Measurements from ENCODE around the gene TNFRSF12A. TPM values are rescaled to one million over a fixed set of nuclear protein-coding genes. Genes with fewer than 3 reads are reported as not detected.

TNFRSF12A gene
- total and polyA plus RNA-seq, 9 of the 15 experiments (the other 6 are each of a cell fraction or from before 2014, with no cell fraction given): 0.41 to 61.8 (median 26.5) TPM

DNA sequence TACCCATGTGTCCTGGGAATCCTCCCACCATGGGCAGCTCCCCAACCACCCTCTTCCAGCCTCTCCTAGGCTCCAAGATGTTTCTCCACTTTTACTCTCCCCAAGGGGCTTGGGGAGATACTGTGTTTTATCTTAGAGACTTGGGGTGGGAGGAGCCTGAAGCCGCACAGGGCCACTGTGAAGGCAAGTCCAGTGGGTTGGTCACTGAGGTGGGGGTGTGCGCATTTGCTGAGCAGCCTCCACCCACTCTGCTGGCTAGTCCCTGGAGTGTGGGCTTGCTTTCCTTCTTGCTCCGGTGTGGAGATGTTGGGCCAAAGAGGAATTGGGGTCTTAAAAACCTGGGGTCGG lies 11.5 kb upstream of the TNFRSF12A start:
- peak; percentile 64 to 92 (median 74) for DNase-seq (ENCODE audit: extremely low read depth in 1 of 4, low spot score in 3 of 4)
- peak overlapping the region; percentile 90 for H3K27ac ChIP-seq (ENCODE audit: extremely low read depth, low read depth, low read length)
- H3K27me3 ChIP-seq (ENCODE audit: control insufficient read depth in 2 of 2, insufficient read depth in 2 of 2, low read length in 2 of 2): no peaks in the 10 kb centered on the region
- in situ Hi-C loops (cut with MboI): no loop called here
- H3K79me2 ChIP-seq (ENCODE audit: control insufficient read depth, insufficient read depth, low read length): peaks cover 22% of the 10 kb centered on the region
- POLR2A ChIA-PET: interaction anchor here (0.6 to 3.2 kb wide), 5 partner anchors 11 to 494 kb away, joined by 3 to 29 read pairs (median 5); partner anchors contain the start of genes HCFC1R1, THOC6 and TNFRSF12A
- H2AFZ ChIP-seq (ENCODE audit: low read depth, low read length): peak overlapping the region; percentile 73
- H3K36me3 ChIP-seq (ENCODE audit: control insufficient read depth, insufficient read depth, low read length): peaks cover 3% of the 10 kb centered on the region; the same call in 2 of the 3 replicates
- H3K9me1 ChIP-seq (ENCODE audit: control insufficient read depth, insufficient read depth, low read length): no peaks in the 10 kb centered on the region
- intact Hi-C loops (cut with micrococcal nuclease): loop anchor here (1.0 kb wide), 1 partner anchor 12 kb away; the partner anchor contains the start of gene TNFRSF12A
- no peaks in the 10 kb centered on the region for H3K9me3 ChIP-seq (replicated peaks; ENCODE audit: control insufficient read depth, insufficient read depth, low read depth, low read length)
- CTCF ChIA-PET (ENCODE audit: low intra/inter-chr PET ratio): no interaction called here
- peak overlapping the region; percentile 8; the same call in 1 of the 2 replicates for H3K4me3 ChIP-seq
- FAIRE-seq: peak; percentile 97
- peak; percentile 67 for ATAC-seq
- BruUV-seq (replicated peaks): no TSS peak
- H3K4me2 ChIP-seq (ENCODE audit: insufficient read depth, low read length): peak overlapping the region; percentile 90
- peaks cover 39 to 73% of the 10 kb centered on the region in 2 experiments for H3K4me1 ChIP-seq (replicated peaks in 1 of 2; ENCODE audit: control insufficient read depth in 2 of 2, insufficient read depth in 2 of 2, low read length in 2 of 2)
- WGBS (ENCODE audit: insufficient coverage, low coverage, missing lambda C conversion rate): 2% methylated on average over 4 of the region's 4 CpGs
- peak overlapping the region; percentile 78 to 90 for H3K9ac ChIP-seq (ENCODE audit: insufficient read depth in 1 of 2, low read depth in 2 of 2, low read length in 2 of 2)
- H4K20me1 ChIP-seq (replicated peaks; ENCODE audit: control insufficient read depth, insufficient read depth, low read length): no peaks in the 10 kb centered on the region
- TF ChIP-seq POLR2AphosphoS5 (IDR thresholded peaks at IDR 0.05; ENCODE audit: control insufficient read depth, insufficient read depth, low read depth, low read length): no peak
- no peak for TF ChIP-seq MGA (IDR thresholded peaks at IDR 0.05)
- TF ChIP-seq, protein P1, sequence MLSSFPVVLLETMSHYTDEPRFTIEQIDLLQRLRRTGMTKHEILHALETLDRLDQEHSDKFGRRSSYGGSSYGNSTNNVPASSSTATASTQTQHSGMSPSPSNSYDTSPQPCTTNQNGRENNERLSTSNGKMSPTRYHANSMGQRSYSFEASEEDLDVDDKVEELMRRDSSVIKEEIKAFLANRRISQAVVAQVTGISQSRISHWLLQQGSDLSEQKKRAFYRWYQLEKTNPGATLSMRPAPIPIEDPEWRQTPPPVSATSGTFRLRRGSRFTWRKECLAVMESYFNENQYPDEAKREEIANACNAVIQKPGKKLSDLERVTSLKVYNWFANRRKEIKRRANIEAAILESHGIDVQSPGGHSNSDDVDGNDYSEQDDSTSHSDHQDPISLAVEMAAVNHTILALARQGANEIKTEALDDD (IDR thresholded peaks at IDR 0.05): peak; percentile 60
- TF ChIP-seq PTRF (tag; IDR thresholded peaks at IDR 0.05): no peak
- TF ChIP-seq NCOA6 (IDR thresholded peaks at IDR 0.05): no peak
- TF ChIP-seq TEAD2 (tag; IDR thresholded peaks at IDR 0.05): no peak
- no peak for TF ChIP-seq XRCC5 (IDR thresholded peaks at IDR 0.05; ENCODE audit: low read depth, low read length)
- peak; percentile 56; the same call in 1 of the 2 replicates for TF ChIP-seq JUND (IDR thresholded peaks at IDR 0.05; ENCODE audit: borderline replicate concordance, low read depth, low read length)
- no peak; the same call in 2 of the 3 replicates for TF ChIP-seq JUND (tag; IDR thresholded peaks at IDR 0.05; ENCODE audit: borderline replicate concordance, low read depth, low read length)

Data from K562 (cell line).